Measurements from ENCODE around the gene DHFR2.

DNA sequence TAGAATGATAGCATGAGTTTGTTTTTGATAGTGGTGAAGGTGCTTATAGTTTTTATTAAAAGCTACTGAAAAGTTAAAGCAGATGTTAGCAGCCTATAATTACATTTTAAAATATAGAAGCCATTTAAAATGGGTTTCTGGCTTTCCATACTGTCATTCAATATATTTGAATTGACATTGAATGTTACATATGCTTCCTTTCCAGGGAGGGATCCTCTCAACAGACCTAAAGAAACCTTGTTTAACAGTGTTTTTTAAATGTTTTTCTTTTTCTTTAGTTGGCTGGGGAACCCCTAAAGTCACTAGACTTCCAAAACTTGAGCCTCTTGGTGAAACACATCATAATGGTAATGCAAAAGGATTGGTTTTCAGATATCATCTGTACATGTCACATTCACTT lies 12.2 kb downstream of the DHFR2 start:
- TF ChIP-seq KAT2A (conservative IDR thresholded peaks at IDR 0.05; ENCODE audit: control insufficient read depth, low read depth, low read length) (no peak), TCF7 (IDR thresholded peaks at IDR 0.05; ENCODE audit: borderline replicate concordance) (no peak), ETV6 (conservative IDR thresholded peaks at IDR 0.05 in 1 of 2, IDR thresholded peaks at IDR 0.05 in 1 of 2; ENCODE audit: borderline replicate concordance in 1 of 2, low read depth in 1 of 2) (no peak)
- TF ChIP-seq, protein P1, sequence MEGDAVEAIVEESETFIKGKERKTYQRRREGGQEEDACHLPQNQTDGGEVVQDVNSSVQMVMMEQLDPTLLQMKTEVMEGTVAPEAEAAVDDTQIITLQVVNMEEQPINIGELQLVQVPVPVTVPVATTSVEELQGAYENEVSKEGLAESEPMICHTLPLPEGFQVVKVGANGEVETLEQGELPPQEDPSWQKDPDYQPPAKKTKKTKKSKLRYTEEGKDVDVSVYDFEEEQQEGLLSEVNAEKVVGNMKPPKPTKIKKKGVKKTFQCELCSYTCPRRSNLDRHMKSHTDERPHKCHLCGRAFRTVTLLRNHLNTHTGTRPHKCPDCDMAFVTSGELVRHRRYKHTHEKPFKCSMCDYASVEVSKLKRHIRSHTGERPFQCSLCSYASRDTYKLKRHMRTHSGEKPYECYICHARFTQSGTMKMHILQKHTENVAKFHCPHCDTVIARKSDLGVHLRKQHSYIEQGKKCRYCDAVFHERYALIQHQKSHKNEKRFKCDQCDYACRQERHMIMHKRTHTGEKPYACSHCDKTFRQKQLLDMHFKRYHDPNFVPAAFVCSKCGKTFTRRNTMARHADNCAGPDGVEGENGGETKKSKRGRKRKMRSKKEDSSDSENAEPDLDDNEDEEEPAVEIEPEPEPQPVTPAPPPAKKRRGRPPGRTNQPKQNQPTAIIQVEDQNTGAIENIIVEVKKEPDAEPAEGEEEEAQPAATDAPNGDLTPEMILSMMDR (IDR thresholded peaks at IDR 0.05 in 2 of 3, conservative IDR thresholded peaks at IDR 0.05 in 1 of 3; ENCODE audit: control insufficient read depth in 2 of 3, extremely low read depth in 1 of 3, insufficient read depth in 1 of 3, low read depth in 3 of 3, low read length in 3 of 3): no peak
